ENCODE measurements around the gene TRIM73.
"Not testable (repeated sequence)": the region's sequence is repeated elsewhere in the genome, so short reads cannot be mapped to it uniquely, and the experiment has no call there.

The TRIM73 gene

GRCh38 chr7:75452494-75452955 is 57.1 kb downstream of the TRIM73 start:
- not testable (repeated sequence) for H2AFZ ChIP-seq (ENCODE audit: low read depth, low read length, severe bottlenecking); H3K4me3 ChIP-seq (ENCODE audit: insufficient read depth, low read length, poor library complexity, severe bottlenecking); H3K9ac ChIP-seq (ENCODE audit: low read length); H3K27me3 ChIP-seq (ENCODE audit: low read length); H3K36me3 ChIP-seq (ENCODE audit: low read length); H3F3A ChIP-seq (ENCODE audit: insufficient read depth); H3K27ac ChIP-seq (ENCODE audit: low read depth, low read length); H3K79me2 ChIP-seq (ENCODE audit: insufficient read depth, low read length); H4K20me1 ChIP-seq (ENCODE audit: low read depth, low read length); H3K9me2 ChIP-seq (replicated peaks; ENCODE audit: insufficient read depth, low read length); H3K4me2 ChIP-seq (ENCODE audit: low read depth, low read length, poor library complexity, severe bottlenecking); H3K9me3 ChIP-seq (ENCODE audit: insufficient read depth, low read length)

Measured in SU-DHL-6 (cell line).